Vagina (tissue), 2 donors: ENCODE data around the gene PTPRD.

Source experiments
- POLR2A ChIP-seq, 2 donors: fragments of 450-650 bp; IDR thresholded peaks; one replicate each; pipeline ENCODE4 v1.6.1; 2017; ENCODE audit warnings: antibody characterized with exemption in 2 of 2, mild to moderate bottlenecking in 2 of 2, moderate library complexity in 2 of 2
- POLR2AphosphoS5 ChIP-seq, 2 donors: sonication (generic); formaldehyde crosslinking; IDR thresholded peaks; one replicate each; pipeline ENCODE4 v1.9.0; 2017; ENCODE audit warnings: antibody characterized with exemption in 2 of 2, mild to moderate bottlenecking in 2 of 2, low read depth in 1 of 2; ENCODE audit not compliant: insufficient read depth in 1 of 2

DNA sequence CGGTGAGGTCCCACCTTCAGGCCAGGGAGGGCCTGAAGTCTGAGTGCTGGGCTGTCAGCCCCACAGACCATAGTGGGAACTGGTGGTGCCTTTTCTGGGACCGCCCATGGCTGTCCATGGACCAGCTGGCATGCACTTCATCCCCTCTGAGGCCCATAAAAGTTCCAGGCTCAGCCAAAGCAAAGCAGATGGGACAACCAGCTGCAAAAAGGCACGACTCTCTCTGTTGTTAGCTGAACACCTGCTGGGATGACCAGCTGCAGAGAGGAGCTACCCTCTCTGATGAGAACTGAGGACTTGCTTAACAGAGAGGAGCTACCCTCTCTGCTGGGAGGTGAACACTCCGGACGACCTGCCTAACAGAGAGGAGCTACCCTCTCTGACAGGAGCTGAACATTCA lies 1968.9 kb downstream of the PTPRD start:
- TF ChIP-seq POLR2AphosphoS5 (IDR thresholded peaks at IDR 0.05; ENCODE audit: insufficient read depth in 1 of 2, low read depth in 1 of 2) (no peak), POLR2A (IDR thresholded peaks at IDR 0.05) (no peak)
